AG08396 (cell line): Measurements from ENCODE around the gene NHSL2.

Experiments
- DNase-seq: peaks from one replicate; pipeline ENCODE4 v3.0.0; 2012; ENCODE audit warnings: low spot score, mixed read lengths

Gene NHSL2

GRCh38 chrX:72079607-72080006 lies 169.0 kb downstream of the NHSL2 start:
- DNase-seq: no peak

- DNase-seq: no peak
Observed at GRCh38 chrX:72080150-72080549, 169.5 kb downstream of the NHSL2 start.

GRCh38 chrX:72080800-72081199 lies 170.2 kb downstream of the NHSL2 start:
- no peak for DNase-seq

- DNase-seq: no peak
Observed at GRCh38 chrX:72081605-72082320, 171.1 kb downstream of the NHSL2 start.

- no peak for DNase-seq
Observed at GRCh38 chrX:72083291-72083690, 172.6 kb downstream of the NHSL2 start.

GRCh38 chrX:72084114-72084513 lies 173.5 kb downstream of the NHSL2 start:
- DNase-seq: no peak

- DNase-seq: no peak
Observed at GRCh38 chrX:72086995-72087394, 176.3 kb downstream of the NHSL2 start.

GRCh38 chrX:72088761-72089160 lies 178.1 kb downstream of the NHSL2 start:
- DNase-seq: no peak

GRCh38 chrX:72089254-72089653 lies 178.6 kb downstream of the NHSL2 start:
- DNase-seq: no peak

- peak; percentile 16 for DNase-seq
Observed at GRCh38 chrX:72094894-72095293, 184.2 kb downstream of the NHSL2 start.

- DNase-seq: no peak
Observed at GRCh38 chrX:72095370-72095769, 184.7 kb downstream of the NHSL2 start.

GRCh38 chrX:72097098-72097497 lies 186.5 kb downstream of the NHSL2 start:
- DNase-seq: no peak

- DNase-seq: no peak
Observed at GRCh38 chrX:72100051-72100755, 189.6 kb downstream of the NHSL2 start.

- no peak for DNase-seq
Observed at GRCh38 chrX:72100824-72101351, 190.2 kb downstream of the NHSL2 start.

- DNase-seq: no peak
Observed at GRCh38 chrX:72101597-72102037, 191.0 kb downstream of the NHSL2 start.

- no peak for DNase-seq
Observed at GRCh38 chrX:72102126-72102525, 191.5 kb downstream of the NHSL2 start.

- DNase-seq: no peak
Observed at GRCh38 chrX:72102760-72103159, 192.1 kb downstream of the NHSL2 start.

GRCh38 chrX:72105436-72105835 lies 194.8 kb downstream of the NHSL2 start:
- DNase-seq: no peak

GRCh38 chrX:72107320-72107719 lies 196.7 kb downstream of the NHSL2 start:
- DNase-seq: peak; percentile 36

GRCh38 chrX:72107841-72108595 lies 197.4 kb downstream of the NHSL2 start:
- no peak for DNase-seq

GRCh38 chrX:72108666-72109065 lies 198.0 kb downstream of the NHSL2 start:
- no peak for DNase-seq

- no peak for DNase-seq
Observed at GRCh38 chrX:72110051-72110875, 199.6 kb downstream of the NHSL2 start.
